DND-41 (cell line): ENCODE measurements around the gene PLEKHG5.

Experiments used
- CTCF ChIP-seq: IDR thresholded peaks from 2 replicates; pipeline ENCODE4 v1.5.1; 2012; ENCODE audit warnings: borderline replicate concordance, low read length, moderate library complexity, mild to moderate bottlenecking; ENCODE audit not compliant: poor library complexity, severe bottlenecking; ENCODE audit errors: extremely low read depth
- EZH2 ChIP-seq: IDR thresholded peaks from 3 replicates; pipeline ENCODE4 v1.6.1; 2012; ENCODE audit warnings: borderline replicate concordance, low read depth, mild to moderate bottlenecking, moderate library complexity, low read length, inconsistent platforms; ENCODE audit not compliant: severe bottlenecking

GRCh38 chr1:6476483-6476882, 15.0 kb downstream of the PLEKHG5 start:
- no peak for TF ChIP-seq CTCF
- no peak for TF ChIP-seq EZH2
